Posterior vena cava (tissue), 2 donors: ENCODE data around the gene BMS1. TPM values are rescaled to one million over a fixed set of nuclear protein-coding genes. Genes with fewer than 3 reads are reported as not detected.

Experiments used
- DNase-seq: peaks from one replicate; pipeline ENCODE4 v3.0.0-alpha.2; 2020; ENCODE audit warnings: low spot score
- intact Hi-C, 2 donors: fragments of 100-400 bp; cut with DNase I; formaldehyde crosslinking; loops; one replicate each; pipeline versions ENCODE4 v1.14.1 to v1.14.2; 2022 to 2023
- total RNA-seq, 2 donors: library from RNA; stranded (reverse); fragmentation: NEBNext Ultra II Directional; extraction: Animal tissue kit (Norgen Biotek cat#: 25700); gene quantifications; one replicate each; pipeline ENCODE4 v1.2.1, GENCODE V29; 2021
- donor health status: DM: yes; HTN: yes; CAD: no.
- donor health status: DM: yes; HTN: yes; CAD: no.

BMS1 gene
- total RNA-seq, 2 donors from 2014 or later = 11.9 to 13.3 TPM

- intact Hi-C loops = no loop called here
- no peak for DNase-seq
Measured at GRCh38 chr10:42877496-42878030, 95.0 kb downstream of the BMS1 start.

DNA sequence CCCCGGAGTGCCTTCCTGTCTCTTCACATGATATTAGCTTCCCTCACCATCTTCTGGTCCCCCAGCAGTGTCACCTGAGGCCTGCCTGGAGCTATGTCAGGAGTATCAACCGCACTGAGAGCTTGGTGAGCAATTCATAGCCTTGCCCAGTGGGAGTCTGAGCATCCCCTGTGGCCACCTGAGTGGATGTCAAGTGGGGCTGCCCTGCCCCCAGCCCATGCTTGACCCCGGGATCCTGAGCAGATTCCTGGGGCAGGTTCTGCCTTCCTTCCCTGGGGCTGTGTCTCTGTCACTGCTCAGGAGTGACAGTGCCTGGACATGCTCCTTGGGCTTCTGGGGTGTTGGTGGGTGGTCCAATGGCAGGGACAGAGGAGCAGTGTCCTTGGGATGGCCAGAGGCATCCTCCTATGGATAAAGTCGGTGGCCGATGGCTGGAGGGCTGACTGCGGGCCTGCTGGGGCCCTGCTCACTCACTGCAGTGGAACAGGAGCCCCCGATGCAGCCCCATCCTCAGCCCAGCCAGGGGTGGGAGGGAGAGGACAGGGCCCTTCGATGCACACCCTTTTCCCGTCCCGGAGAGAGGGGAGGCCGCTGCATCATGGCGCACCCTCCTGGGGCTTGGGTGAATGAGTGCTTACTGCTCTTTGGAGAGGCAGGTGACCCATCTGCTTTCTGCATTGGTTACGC is 95.7 kb downstream of the BMS1 start:
- intact Hi-C loops = no loop called here
- DNase-seq = peak; percentile 77

GRCh38 chr10:42878821-42879195 is 96.2 kb downstream of the BMS1 start:
- intact Hi-C loops = no loop called here

GRCh38 chr10:42879380-42880254 is 97.0 kb downstream of the BMS1 start:
- no peak for DNase-seq
- intact Hi-C loops = no loop called here

More at GRCh38 chr10:42878821-42879195, 96.2 kb downstream of the BMS1 start:
- DNase-seq = no peak

GRCh38 chr10:42880255-42880620 is 97.6 kb downstream of the BMS1 start:
- intact Hi-C loops = no loop called here

GRCh38 chr10:42882597-42882996 is 100.0 kb downstream of the BMS1 start:
- DNase-seq = no peak
- intact Hi-C loops = no loop called here

More at GRCh38 chr10:42880255-42880620, 97.6 kb downstream of the BMS1 start:
- no peak for DNase-seq

Other genes with a start within 250 kb of the BMS1 start
- 10 to 100 TPM; 11.1 to 12.2 TPM for gene ZNF33B, start 144.2 kb upstream of the BMS1 start, total RNA-seq